ENCODE measurements around the gene LIPF.

- TF ChIP-seq POLR2AphosphoS5 (IDR thresholded peaks at IDR 0.05) (no peak), RAD21 (conservative IDR thresholded peaks at IDR 0.05) (no peak), SMC3 (conservative IDR thresholded peaks at IDR 0.05; ENCODE audit: poor library complexity) (no peak), TAF1 (IDR thresholded peaks at IDR 0.05; ENCODE audit: low read depth) (no peak)
- TF ChIP-seq, protein P1, sequence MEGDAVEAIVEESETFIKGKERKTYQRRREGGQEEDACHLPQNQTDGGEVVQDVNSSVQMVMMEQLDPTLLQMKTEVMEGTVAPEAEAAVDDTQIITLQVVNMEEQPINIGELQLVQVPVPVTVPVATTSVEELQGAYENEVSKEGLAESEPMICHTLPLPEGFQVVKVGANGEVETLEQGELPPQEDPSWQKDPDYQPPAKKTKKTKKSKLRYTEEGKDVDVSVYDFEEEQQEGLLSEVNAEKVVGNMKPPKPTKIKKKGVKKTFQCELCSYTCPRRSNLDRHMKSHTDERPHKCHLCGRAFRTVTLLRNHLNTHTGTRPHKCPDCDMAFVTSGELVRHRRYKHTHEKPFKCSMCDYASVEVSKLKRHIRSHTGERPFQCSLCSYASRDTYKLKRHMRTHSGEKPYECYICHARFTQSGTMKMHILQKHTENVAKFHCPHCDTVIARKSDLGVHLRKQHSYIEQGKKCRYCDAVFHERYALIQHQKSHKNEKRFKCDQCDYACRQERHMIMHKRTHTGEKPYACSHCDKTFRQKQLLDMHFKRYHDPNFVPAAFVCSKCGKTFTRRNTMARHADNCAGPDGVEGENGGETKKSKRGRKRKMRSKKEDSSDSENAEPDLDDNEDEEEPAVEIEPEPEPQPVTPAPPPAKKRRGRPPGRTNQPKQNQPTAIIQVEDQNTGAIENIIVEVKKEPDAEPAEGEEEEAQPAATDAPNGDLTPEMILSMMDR (IDR thresholded peaks at IDR 0.05; ENCODE audit: poor library complexity, severe bottlenecking), result no peak
Observed at GRCh38 chr10:88642209-88642608, 22.0 kb upstream of the LIPF start.
